Activated B cell treated with CpG ODN at 0.5 μM for 24 hours (primary cell): Measurements from ENCODE around the gene SMAP1. TPM values are rescaled to one million over a fixed set of nuclear protein-coding genes. Genes with fewer than 3 reads are reported as not detected.

Source experiments
- ATAC-seq: fragments of 200-7000 bp; cut with Tn5 transposase; one replicate; pipeline ENCODE4 v1.10.0; 2021; ENCODE audit warnings: low read depth, mild to moderate bottlenecking, moderate library complexity
- CTCF ChIA-PET: fragments of 350-600 bp; sonication (Branson Sonifier 250); formaldehyde crosslinking; loops from one replicate; lab custom pipeline; 2021; ENCODE audit warnings: antibody characterized with exemption; lab: Charles Lee
- POLR2A ChIA-PET: fragments of 350-600 bp; sonication (Branson Sonifier 250); formaldehyde crosslinking; loops from one replicate; lab custom pipeline; 2021; ENCODE audit warnings: antibody characterized with exemption; lab: Charles Lee
- DNase-seq: peaks from one replicate; pipeline ENCODE4 v3.0.0; 2022
- H3K27ac Mint-ChIP-seq: one replicate; pipeline ENCODE4 v1.8.0; 2020; ENCODE audit warnings: mixed read lengths
- H3K27me3 Mint-ChIP-seq: one replicate; pipeline ENCODE4 v1.8.0; 2021; ENCODE audit warnings: mixed read lengths
- H3K36me3 Mint-ChIP-seq: one replicate; pipeline ENCODE4 v1.8.0; 2021; ENCODE audit warnings: low read depth, mixed read lengths
- H3K4me1 Mint-ChIP-seq: one replicate; pipeline ENCODE4 v1.8.0; 2021; ENCODE audit warnings: mixed read lengths
- H3K4me3 Mint-ChIP-seq: one replicate; pipeline ENCODE4 v1.8.0; 2020; ENCODE audit warnings: mild to moderate bottlenecking, mixed read lengths
- H3K9me3 Mint-ChIP-seq: one replicate; pipeline ENCODE4 v1.8.0; 2020; ENCODE audit warnings: mixed read lengths
- CTCF ChIP-seq: fragments of 200-600 bp; IDR thresholded peaks from one replicate; pipeline ENCODE4 v1.8.0; 2022; ENCODE audit warnings: antibody characterized with exemption, mild to moderate bottlenecking
- intact Hi-C: fragments of 100-400 bp; cut with micrococcal nuclease; formaldehyde crosslinking; loops from one replicate; pipeline ENCODE4 v1.15.1; 2024
- total RNA-seq: library from RNA; stranded (reverse); gene quantifications from 2 replicates; pipeline ENCODE4 v1.2.3, GENCODE V29; 2022

Gene SMAP1
- total RNA-seq, 1 donor from 2014 or later = 21.6 TPM

GRCh38 chr6:70629929-70630328 is 37.8 kb upstream of the SMAP1 start:
- no peak for ATAC-seq
- H3K27ac Mint-ChIP-seq = no peak overlapping the region
- POLR2A ChIA-PET = no interaction called here
- no peaks in the 10 kb centered on the region for H3K36me3 Mint-ChIP-seq
- H3K9me3 Mint-ChIP-seq = no peaks in the 10 kb centered on the region
- H3K4me1 Mint-ChIP-seq = no peaks in the 10 kb centered on the region
- no peak overlapping the region for H3K4me3 Mint-ChIP-seq
- DNase-seq = no peak
- no peak for TF ChIP-seq CTCF
- CTCF ChIA-PET = no interaction called here
- H3K27me3 Mint-ChIP-seq = peaks cover 10% of the 10 kb centered on the region
- intact Hi-C loops = no loop called here

GRCh38 chr6:70633870-70634269 is 33.8 kb upstream of the SMAP1 start:
- Mint-ChIP-seq H3K27me3 (peaks cover 7% of the 10 kb centered on the region), H3K27ac (no peak overlapping the region), H3K4me3 (no peak overlapping the region), H3K4me1 (no peaks in the 10 kb centered on the region), H3K9me3 (no peaks in the 10 kb centered on the region), H3K36me3 (no peaks in the 10 kb centered on the region)
- DNase-seq = no peak
- CTCF ChIA-PET = no interaction called here
- no peak for TF ChIP-seq CTCF
- no peak for ATAC-seq
- intact Hi-C loops = no loop called here
- POLR2A ChIA-PET = no interaction called here

GRCh38 chr6:70636596-70636995 is 31.1 kb upstream of the SMAP1 start:
- no peak for TF ChIP-seq CTCF
- ATAC-seq (no peak), DNase-seq (no peak)
- H3K4me1 Mint-ChIP-seq = no peaks in the 10 kb centered on the region
- POLR2A ChIA-PET = no interaction called here
- CTCF ChIA-PET = interaction anchor here (0.6 kb wide), 1 partner anchor 51 kb away, joined by 3 read pairs; no protein-coding TSS in a partner anchor
- H3K4me3 Mint-ChIP-seq = no peak overlapping the region
- intact Hi-C loops = no loop called here
- no peaks in the 10 kb centered on the region for H3K36me3 Mint-ChIP-seq
- no peaks in the 10 kb centered on the region for H3K9me3 Mint-ChIP-seq
- no peak overlapping the region for H3K27ac Mint-ChIP-seq
- no peaks in the 10 kb centered on the region for H3K27me3 Mint-ChIP-seq

- DNase-seq = no peak
Observed at GRCh38 chr6:70638468-70638867, 29.2 kb upstream of the SMAP1 start.

GRCh38 chr6:70651326-70651905 is 16.3 kb upstream of the SMAP1 start:
- H3K9me3 Mint-ChIP-seq = no peaks in the 10 kb centered on the region

More at GRCh38 chr6:70638468-70638867, 29.2 kb upstream of the SMAP1 start:
- H3K4me1 Mint-ChIP-seq = no peaks in the 10 kb centered on the region
- ChIA-PET CTCF (interaction anchor here (0.6 kb wide), 1 partner anchor 578 kb away, joined by 3 read pairs; no protein-coding TSS in a partner anchor), POLR2A (no interaction called here)
- H3K27me3 Mint-ChIP-seq = no peaks in the 10 kb centered on the region
- no peaks in the 10 kb centered on the region for H3K9me3 Mint-ChIP-seq
- H3K27ac Mint-ChIP-seq = no peak overlapping the region
- no peak overlapping the region for H3K4me3 Mint-ChIP-seq
- ATAC-seq = no peak
- no peaks in the 10 kb centered on the region for H3K36me3 Mint-ChIP-seq
- no peak for TF ChIP-seq CTCF
- intact Hi-C loops = no loop called here

More at GRCh38 chr6:70651326-70651905, 16.3 kb upstream of the SMAP1 start:
- no peak for ATAC-seq
- ChIA-PET CTCF (no interaction called here), POLR2A (no interaction called here)
- no peak for TF ChIP-seq CTCF
- DNase-seq = no peak
- peaks cover 2% of the 10 kb centered on the region for H3K27me3 Mint-ChIP-seq
- no peak overlapping the region for H3K4me3 Mint-ChIP-seq
- no peaks in the 10 kb centered on the region for H3K4me1 Mint-ChIP-seq
- intact Hi-C loops = no loop called here
- H3K36me3 Mint-ChIP-seq = no peaks in the 10 kb centered on the region
- no peak overlapping the region for H3K27ac Mint-ChIP-seq
